ENCODE data around the gene NDUFS8.

Gene NDUFS8

GRCh38 chr11:68081691-68082090 lies 51.2 kb downstream of the NDUFS8 start:
- no peak for DNase-seq (ENCODE audit: low read depth, low spot score)
- Histone ChIP-seq H3K4me3 (ENCODE audit: insufficient read length, low read depth) (no peak overlapping the region), H3K4me1 (ENCODE audit: insufficient read depth, insufficient read length) (no peaks in the 10 kb centered on the region), H3K36me3 (ENCODE audit: insufficient read depth, insufficient read length, low read length) (peaks cover 33% of the 10 kb centered on the region), H3K27me3 (ENCODE audit: insufficient read depth, insufficient read length) (no peaks in the 10 kb centered on the region), H3K9ac (ENCODE audit: insufficient read length, low read depth) (no peak overlapping the region), H3K9me3 (ENCODE audit: insufficient read depth, low read length) (no peaks in the 10 kb centered on the region)
- TF ChIP-seq SUZ12 (IDR thresholded peaks at IDR 0.05; ENCODE audit: extremely low read depth, insufficient read depth, insufficient read length) (no peak), ZNF274 (IDR thresholded peaks at IDR 0.05; ENCODE audit: low read depth, low read length) (no peak), YY1 (IDR thresholded peaks at IDR 0.05; ENCODE audit: insufficient read depth, insufficient read length) (no peak)

- no peak for TF ChIP-seq ZNF274 (IDR thresholded peaks at IDR 0.05; ENCODE audit: low read depth, low read length)
- no peak for TF ChIP-seq SUZ12 (IDR thresholded peaks at IDR 0.05; ENCODE audit: extremely low read depth, insufficient read depth, insufficient read length)
- TF ChIP-seq YY1 (IDR thresholded peaks at IDR 0.05; ENCODE audit: insufficient read depth, insufficient read length), result no peak
- no peak for DNase-seq (ENCODE audit: low read depth, low spot score)
- Histone ChIP-seq H3K27me3 (ENCODE audit: insufficient read depth, insufficient read length) (no peaks in the 10 kb centered on the region), H3K36me3 (ENCODE audit: insufficient read depth, insufficient read length, low read length) (peaks cover 32% of the 10 kb centered on the region), H3K9ac (ENCODE audit: insufficient read length, low read depth) (no peak overlapping the region), H3K4me1 (ENCODE audit: insufficient read depth, insufficient read length) (no peaks in the 10 kb centered on the region), H3K9me3 (ENCODE audit: insufficient read depth, low read length) (no peaks in the 10 kb centered on the region), H3K4me3 (ENCODE audit: insufficient read length, low read depth) (no peak overlapping the region)
Observed at GRCh38 chr11:68082481-68082880, 52.0 kb downstream of the NDUFS8 start.

- Histone ChIP-seq H3K9me3 (ENCODE audit: insufficient read depth, low read length) (no peaks in the 10 kb centered on the region), H3K9ac (ENCODE audit: insufficient read length, low read depth) (no peak overlapping the region), H3K4me3 (ENCODE audit: insufficient read length, low read depth) (no peak overlapping the region), H3K4me1 (ENCODE audit: insufficient read depth, insufficient read length) (no peaks in the 10 kb centered on the region), H3K36me3 (ENCODE audit: insufficient read depth, insufficient read length, low read length) (peaks cover 25% of the 10 kb centered on the region), H3K27me3 (ENCODE audit: insufficient read depth, insufficient read length) (no peaks in the 10 kb centered on the region)
- TF ChIP-seq YY1 (IDR thresholded peaks at IDR 0.05; ENCODE audit: insufficient read depth, insufficient read length) (no peak), ZNF274 (IDR thresholded peaks at IDR 0.05; ENCODE audit: low read depth, low read length) (no peak), SUZ12 (IDR thresholded peaks at IDR 0.05; ENCODE audit: extremely low read depth, insufficient read depth, insufficient read length) (no peak)
- DNase-seq (ENCODE audit: low read depth, low spot score), result no peak
Observed at GRCh38 chr11:68083517-68083916, 53.0 kb downstream of the NDUFS8 start.

All from NT2/D1 (cell line).